GM12891 (cell line): ENCODE results near the gene CREBRF.

Source experiments
- POLR2A ChIP-seq: IDR thresholded peaks from 2 replicates; pipeline ENCODE4 v1.6.1; 2011; ENCODE audit warnings: low read depth, low read length, control low read depth
- POLR2AphosphoS5 ChIP-seq: IDR thresholded peaks from 2 replicates; pipeline ENCODE4 v1.6.1; 2011; ENCODE audit warnings: low read depth, low read length, control low read depth
- TAF1 ChIP-seq: IDR thresholded peaks from 2 replicates; pipeline ENCODE4 v1.6.1; 2011; ENCODE audit warnings: low read depth, low read length, control low read depth

GRCh38 chr5:173014671-173015070 lies 41.5 kb upstream of the CREBRF start:
- TF ChIP-seq POLR2A (no peak), POLR2AphosphoS5 (no peak), TAF1 (no peak)
